Left lobe of liver (tissue), 2 donors: ENCODE data around the gene DHX58. TPM values are rescaled to one million over a fixed set of nuclear protein-coding genes. Genes with fewer than 3 reads are reported as not detected.

ENCODE experiments used
- ATAC-seq: fragments of 200-7000 bp; cut with Tn5 transposase; one replicate; pipeline ENCODE4 v1.9.1; 2020; ENCODE audit warnings: mild to moderate bottlenecking, moderate library complexity
- DNase-seq: peaks from one replicate; pipeline ENCODE4 v3.0.0-alpha.2; 2020; ENCODE audit warnings: low spot score
- total RNA-seq: library from RNA; stranded (reverse); gene quantifications from one replicate; pipeline ENCODE4 v1.2.1, GENCODE V29; 2021
- donor health status: DM: no; HTN: no; CAD: no; lungs with moderate emphysema.
- donor health status: DM: no; HTN: yes; CAD: no.

Gene DHX58
- total RNA-seq, 1 donor from 2014 or later: 30.3 TPM

DNA sequence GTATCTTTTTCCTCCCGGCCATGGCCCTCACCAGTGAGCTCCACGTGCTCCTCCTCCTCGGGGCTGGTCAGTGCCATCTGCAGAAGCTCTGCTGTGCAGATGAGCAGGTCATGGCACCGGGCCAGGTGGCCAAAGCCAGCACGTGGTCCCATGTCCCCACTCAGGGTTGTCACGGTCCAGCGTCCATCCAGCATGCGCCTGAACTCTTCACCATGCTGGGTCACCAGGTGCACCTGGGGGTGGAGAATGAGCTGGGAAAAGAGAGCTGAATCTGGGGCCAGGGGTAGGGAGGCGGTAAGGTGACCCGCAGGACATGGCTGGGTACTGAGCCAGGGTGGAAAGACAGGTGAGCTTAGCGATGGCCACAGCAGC lies 1.3 kb downstream of the DHX58 start:
- DNase-seq: peak; percentile 93
- ATAC-seq: peak; percentile 64

GRCh38 chr17:42110301-42111264 lies 1.9 kb downstream of the DHX58 start:
- DNase-seq (no peak), ATAC-seq (no peak)

DNA sequence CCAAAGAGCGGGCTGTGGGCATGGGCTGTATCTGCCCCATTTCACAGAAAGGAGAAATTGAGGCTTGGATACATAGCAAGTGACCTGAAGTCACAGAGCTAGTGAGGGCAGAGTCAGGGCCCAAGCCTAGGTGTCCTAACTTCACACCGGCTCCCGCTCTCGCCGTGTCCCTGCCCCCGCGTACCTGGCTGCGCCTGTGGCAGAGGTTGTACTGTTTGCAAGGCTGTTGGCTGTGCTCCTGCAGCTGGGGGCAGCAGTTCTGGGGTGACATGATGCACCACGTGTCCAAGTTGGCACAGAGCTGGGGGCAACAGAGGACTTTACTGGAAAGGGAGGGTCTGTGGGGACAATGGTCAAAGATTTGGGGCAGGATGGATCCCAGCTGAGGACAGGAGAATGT lies 3.4 kb downstream of the DHX58 start:
- DNase-seq (peak; percentile 80), ATAC-seq (peak; percentile 36)

DNA sequence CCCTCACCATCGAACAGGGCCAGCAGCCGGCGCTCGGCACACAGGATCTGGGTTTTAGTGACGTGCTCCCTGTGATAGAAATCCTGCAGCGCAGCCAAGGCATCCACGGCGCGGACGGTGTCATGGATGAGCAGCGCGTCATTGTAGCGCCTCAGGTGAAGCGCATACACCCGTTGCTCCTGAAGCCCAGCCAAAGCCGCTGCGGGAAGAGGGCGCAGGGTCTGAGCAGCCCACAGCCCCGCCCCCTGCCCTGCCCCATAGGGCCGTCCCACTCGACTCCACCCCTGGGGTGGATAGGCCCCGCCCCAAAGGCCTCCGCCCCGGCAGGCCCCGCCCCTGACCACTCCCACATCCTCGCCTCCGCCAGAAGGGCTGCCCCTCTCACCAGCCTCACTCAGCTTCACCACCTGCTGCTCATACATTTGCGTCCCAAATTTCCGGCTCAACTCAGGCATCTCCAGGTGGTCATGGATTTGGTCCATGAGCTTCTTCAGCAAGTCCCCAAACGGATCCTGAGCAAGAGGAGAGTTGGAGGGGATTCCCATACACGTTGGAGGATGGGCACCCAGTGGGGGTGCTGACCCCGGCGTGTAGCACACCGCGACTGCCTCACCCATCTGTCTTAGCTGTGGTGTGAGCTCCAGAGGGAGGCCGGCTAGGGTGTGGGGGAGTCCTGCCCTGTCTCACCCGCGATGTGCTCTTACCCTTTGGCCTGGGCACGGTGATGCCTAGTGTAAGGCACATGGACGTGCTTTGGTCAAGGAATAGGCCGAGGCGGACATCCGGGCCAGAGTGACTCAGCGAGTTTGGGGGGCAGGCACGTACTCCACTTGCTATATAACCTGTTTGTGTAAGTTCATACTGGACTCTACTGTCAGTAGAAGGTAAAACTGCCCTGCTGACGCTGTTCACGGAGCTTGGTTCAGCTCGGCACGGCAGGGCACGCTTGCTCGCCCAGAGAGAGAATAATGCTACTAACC lies 4.6 kb downstream of the DHX58 start:
- no peak for DNase-seq
- no peak for ATAC-seq

GRCh38 chr17:42107124-42107523 lies 5.4 kb downstream of the DHX58 start:
- ATAC-seq: no peak
- no peak for DNase-seq

GRCh38 chr17:42106009-42106408 lies 6.5 kb downstream of the DHX58 start:
- ATAC-seq (no peak), DNase-seq (no peak)

GRCh38 chr17:42104264-42104663 lies 8.2 kb downstream of the DHX58 start:
- no peak for DNase-seq
- no peak for ATAC-seq

DNA sequence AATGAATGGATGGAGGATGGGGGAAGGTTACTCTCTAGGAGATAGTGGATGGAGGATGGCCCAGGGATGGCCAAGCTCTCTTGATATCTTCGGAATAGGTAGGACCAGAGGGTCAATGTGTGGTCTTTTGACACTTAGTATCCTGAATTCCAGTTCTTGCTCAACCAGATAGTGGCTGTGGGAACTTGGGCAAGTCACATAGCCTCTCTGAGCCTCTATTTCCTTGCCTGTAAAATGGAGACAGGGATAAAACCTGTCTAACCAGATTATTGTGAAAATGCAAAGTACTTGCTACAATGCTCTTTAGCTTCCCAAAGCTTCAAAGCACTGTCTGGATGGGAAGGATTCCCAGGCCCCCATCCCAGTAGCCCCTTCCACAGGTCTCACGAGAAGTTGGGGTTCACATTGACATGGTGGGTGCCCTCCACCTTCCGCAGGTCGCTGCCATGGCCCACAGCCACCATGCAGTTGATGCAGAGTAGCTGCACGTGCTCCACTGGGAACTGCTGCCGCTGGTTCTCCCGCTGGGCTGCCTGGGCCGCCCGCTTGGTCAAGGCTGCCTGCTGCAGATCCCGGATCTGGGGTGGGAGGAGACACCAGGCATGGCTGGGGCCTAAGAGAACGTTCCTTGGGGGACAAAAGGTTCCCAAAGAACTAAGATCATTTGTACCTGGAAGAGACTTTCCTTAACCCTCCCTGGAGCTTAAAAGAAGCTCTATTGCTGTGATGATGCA lies 9.1 kb downstream of the DHX58 start:
- no peak for DNase-seq
- no peak for ATAC-seq

- DNase-seq (peak; percentile 72), ATAC-seq (peak; percentile 86)
Observed at GRCh38 chr17:42101513-42102292, 10.8 kb downstream of the DHX58 start.

DNA sequence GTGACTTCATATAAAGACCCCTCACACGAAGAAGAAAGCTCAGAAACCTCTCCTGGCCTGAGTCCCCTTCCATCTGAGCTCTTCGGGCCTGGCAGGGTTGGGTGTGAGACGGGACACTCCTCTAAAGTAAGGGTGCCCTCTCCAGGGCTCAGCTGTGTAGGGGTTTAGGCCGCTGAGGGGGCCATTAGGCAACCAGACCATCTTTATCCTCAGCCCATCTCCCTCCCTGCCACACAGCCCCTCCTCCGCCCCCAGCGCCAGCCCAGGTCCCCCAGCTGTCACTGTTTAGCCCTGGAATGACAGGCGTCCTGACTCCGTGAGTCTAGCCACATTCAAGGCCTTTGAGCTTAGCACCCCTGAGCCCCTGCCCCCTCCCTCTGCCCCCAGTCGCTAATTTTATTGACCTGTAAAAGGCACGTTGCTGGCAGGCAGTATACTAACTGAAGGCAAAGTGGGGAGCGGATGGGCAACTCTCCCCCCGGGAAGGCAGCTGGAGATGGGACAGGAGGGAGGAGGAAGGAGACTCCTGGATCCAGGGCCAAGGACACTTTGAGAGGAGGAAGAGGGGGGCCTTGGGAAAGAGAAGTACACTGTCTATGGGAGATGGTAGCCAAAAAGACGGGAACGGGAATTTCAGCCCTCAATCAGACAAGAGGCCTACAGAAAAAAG lies 13.6 kb downstream of the DHX58 start:
- ATAC-seq: no peak
- no peak for DNase-seq

- DNase-seq: no peak
- ATAC-seq: no peak
Observed at GRCh38 chr17:42097691-42098631, 14.6 kb downstream of the DHX58 start, which contains the start of gene ZNF385C. ZNF385C (minus strand) TSS chr17:42098473; CDS start chr17:42063056, 35,417 bp downstream.

DNA sequence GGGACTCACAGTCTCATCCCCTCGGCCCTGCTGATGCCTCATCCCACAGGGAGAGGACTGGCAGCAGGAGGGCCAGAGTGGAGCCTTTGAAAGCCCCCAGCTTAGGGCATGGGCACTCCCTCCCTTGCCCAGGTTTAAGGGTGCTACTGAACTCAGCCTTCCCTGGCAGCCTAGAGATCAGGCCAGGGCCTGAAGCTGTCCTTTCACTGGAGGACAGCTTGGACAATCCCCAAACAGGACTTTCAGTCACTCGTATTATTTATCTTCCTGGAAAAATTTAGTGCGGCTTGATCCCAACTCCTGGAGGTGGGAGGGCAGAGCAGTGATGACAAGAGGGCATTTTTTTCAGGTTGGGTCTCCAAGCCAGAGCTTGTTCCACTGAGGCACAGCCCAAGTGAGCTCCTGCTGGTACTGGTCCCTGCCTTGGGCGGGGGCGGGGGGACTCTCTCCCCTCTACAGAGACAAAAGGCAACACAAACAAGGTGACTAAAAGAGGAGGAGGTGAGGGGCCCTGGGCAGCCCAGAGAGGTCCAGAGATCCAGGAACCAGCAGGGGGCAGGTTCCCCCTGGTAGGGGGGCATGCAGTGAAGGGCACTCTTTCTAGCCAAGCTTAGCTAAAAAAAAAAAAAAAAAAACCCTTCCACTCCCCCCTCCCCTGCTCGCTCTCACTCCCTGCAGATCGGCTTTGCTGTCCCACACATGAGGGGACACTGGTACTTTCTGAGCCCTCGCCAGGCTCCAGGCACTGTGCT lies 16.0 kb downstream of the DHX58 start:
- ATAC-seq (peak; percentile 79), DNase-seq (no peak)

- ATAC-seq (peak; percentile 50), DNase-seq (no peak)
Observed at GRCh38 chr17:42094375-42095069, 18.0 kb downstream of the DHX58 start.

GRCh38 chr17:42092939-42093338 lies 19.6 kb downstream of the DHX58 start:
- DNase-seq: no peak
- ATAC-seq: no peak

- ATAC-seq (no peak), DNase-seq (no peak)
Observed at GRCh38 chr17:42090964-42091790, 21.3 kb downstream of the DHX58 start.

DNA sequence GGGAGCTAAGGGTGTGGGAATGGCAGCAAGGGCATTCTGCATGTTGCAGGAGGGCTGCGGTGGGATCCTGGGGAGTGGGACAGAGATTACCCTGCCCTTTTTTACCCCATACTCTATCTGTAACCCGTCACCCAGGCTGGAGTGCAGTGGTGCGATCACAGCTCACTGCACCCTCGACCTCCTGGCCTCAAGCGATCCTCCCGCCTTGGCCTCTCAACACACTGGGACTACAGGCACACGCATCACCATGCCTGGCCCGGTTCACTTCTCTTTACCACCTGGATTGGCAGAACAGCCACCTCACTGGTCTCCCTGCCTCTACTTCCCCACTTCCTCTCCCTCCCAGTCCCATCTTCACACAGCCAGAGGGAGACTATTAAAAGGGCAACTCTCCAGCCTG lies 23.8 kb downstream of the DHX58 start:
- ATAC-seq (no peak), DNase-seq (no peak)
